Brain microvascular endothelial cell (primary cell): ENCODE data around the gene CSNK1G3.

Experiments
- DNase-seq: peaks from one replicate; pipeline ENCODE4 v3.0.0-alpha.2; 2020
- H3K27ac ChIP-seq: fragments of 250-450 bp; sonication (Bioruptor Pico); 2 replicates; pipeline ENCODE4 v1.5.1; 2020; ENCODE audit warnings: mild to moderate bottlenecking, moderate library complexity
- H3K27me3 ChIP-seq: fragments of 250-450 bp; sonication (Bioruptor Pico); replicated peaks from 2 replicates; pipeline ENCODE4 v1.5.1; 2020; ENCODE audit warnings: mild to moderate bottlenecking
- H3K36me3 ChIP-seq: fragments of 250-450 bp; sonication (Bioruptor Pico); replicated peaks from 2 replicates; pipeline ENCODE4 v1.5.1; 2020; ENCODE audit warnings: mild to moderate bottlenecking
- H3K4me3 ChIP-seq: 2 replicates; pipeline ENCODE4 v1.5.1; 2011; ENCODE audit warnings: low read depth, mild to moderate bottlenecking, control low read depth, low read length, moderate library complexity
- CTCF ChIP-seq: IDR thresholded peaks from 2 replicates; pipeline ENCODE4 v1.5.1; 2011; ENCODE audit warnings: low read depth, mild to moderate bottlenecking, moderate library complexity, low read length, control low read depth, inconsistent platforms; ENCODE audit errors: missing control alignments
- in situ Hi-C: cut with HindIII; loops from 2 replicates; pipeline ENCODE4 v1.10.0; 2017; ENCODE audit warnings: low sequenced_read_pairs, low pct_ligation_motif_present

CSNK1G3 gene

GRCh38 chr5:123478546-123478945 lies 33.4 kb upstream of the CSNK1G3 start:
- no peak overlapping the region for H3K27ac ChIP-seq
- no peak for TF ChIP-seq CTCF
- in situ Hi-C loops, result no loop called here
- H3K36me3 ChIP-seq, result no peaks in the 10 kb centered on the region
- no peak for DNase-seq
- no peak overlapping the region for H3K4me3 ChIP-seq
- H3K27me3 ChIP-seq, result no peaks in the 10 kb centered on the region

- no peak for TF ChIP-seq CTCF
- DNase-seq, result peak; percentile 11
- no peaks in the 10 kb centered on the region for H3K36me3 ChIP-seq
- H3K27ac ChIP-seq, result no peak overlapping the region
- H3K27me3 ChIP-seq, result no peaks in the 10 kb centered on the region
- in situ Hi-C loops, result no loop called here
- no peak overlapping the region for H3K4me3 ChIP-seq
Measured at GRCh38 chr5:123482258-123482657, 29.7 kb upstream of the CSNK1G3 start.

- DNase-seq, result peak; percentile 55
- no peak for TF ChIP-seq CTCF
- Histone ChIP-seq H3K27me3 (no peaks in the 10 kb centered on the region), H3K27ac (no peak overlapping the region), H3K4me3 (no peak overlapping the region), H3K36me3 (no peaks in the 10 kb centered on the region)
- in situ Hi-C loops, result no loop called here
Measured at GRCh38 chr5:123483446-123484077, 28.4 kb upstream of the CSNK1G3 start.

- DNase-seq, result no peak
- in situ Hi-C loops, result no loop called here
- no peaks in the 10 kb centered on the region for H3K27me3 ChIP-seq
- no peak overlapping the region for H3K4me3 ChIP-seq
- H3K27ac ChIP-seq, result no peak overlapping the region
- no peaks in the 10 kb centered on the region for H3K36me3 ChIP-seq
- no peak for TF ChIP-seq CTCF
Measured at GRCh38 chr5:123485275-123485674, 26.7 kb upstream of the CSNK1G3 start.

- H3K4me3 ChIP-seq, result no peak overlapping the region
- peak; percentile 5 for DNase-seq
- no peak overlapping the region for H3K27ac ChIP-seq
- no peaks in the 10 kb centered on the region for H3K27me3 ChIP-seq
- no peak for TF ChIP-seq CTCF
- no peaks in the 10 kb centered on the region for H3K36me3 ChIP-seq
- in situ Hi-C loops, result no loop called here
Measured at GRCh38 chr5:123486951-123487655, 24.9 kb upstream of the CSNK1G3 start.
